IMR-90 (cell line): ENCODE measurements around the gene LAS1L. TPM values are rescaled to one million over a fixed set of nuclear protein-coding genes. Genes with fewer than 3 reads are reported as not detected.

ENCODE experiments used
- ATAC-seq: fragments of 200-7000 bp; cut with Tn5 transposase; 2 replicates; pipeline ENCODE4 v1.9.1; 2020; ENCODE audit warnings: low read depth, mild to moderate bottlenecking, moderate library complexity
- BruUV-seq: library from RNA; stranded (reverse); fragments of 400-500 nt; replicated peaks from 2 replicates; lab custom pipeline; 2021; lab: Mats Ljungman, UMichigan
- CTCF ChIA-PET: fragments of 300-600 bp; formaldehyde crosslinking; extraction: SDS; loops from one replicate; lab custom pipeline; 2021; ENCODE audit warnings: antibody characterized with exemption; lab: Yijun Ruan, JAX
- POLR2A ChIA-PET: fragments of 300-600 bp; sonication (Branson Sonifier 250); formaldehyde crosslinking; loops from one replicate; lab custom pipeline; 2022; ENCODE audit warnings: antibody characterized with exemption; ENCODE audit not compliant: unreplicated experiment; lab: Charles Lee
- DNase-seq: peaks from one replicate; pipeline ENCODE4 v3.0.0; 2013
- H2AFZ ChIP-seq: replicated peaks from 2 replicates; pipeline ENCODE3; 2013; ENCODE audit warnings: low read length, mild to moderate bottlenecking; ENCODE audit not compliant: poor library complexity
- H2AK5ac ChIP-seq: 2 replicates; pipeline ENCODE4 v1.6.1; 2013; ENCODE audit warnings: low read depth, low read length, inconsistent platforms
- H2AK9ac ChIP-seq: replicated peaks from 2 replicates; pipeline ENCODE3; 2013; ENCODE audit warnings: mild to moderate bottlenecking, low read depth, low read length, moderate library complexity; ENCODE audit not compliant: poor library complexity
- H2BK120ac ChIP-seq: 2 replicates; pipeline ENCODE4 v1.6.1; 2013; ENCODE audit warnings: low read depth, low read length, inconsistent platforms
- H2BK15ac ChIP-seq: 3 replicates; pipeline ENCODE4 v1.6.1; 2013; ENCODE audit warnings: low read depth, low read length, inconsistent platforms
- H2BK20ac ChIP-seq: 2 replicates; pipeline ENCODE4 v1.6.1; 2013; ENCODE audit warnings: low read depth, mild to moderate bottlenecking, inconsistent platforms, low read length, moderate library complexity
- H2BK5ac ChIP-seq: 2 replicates; pipeline ENCODE4 v1.6.1; 2013; ENCODE audit warnings: mild to moderate bottlenecking, low read depth, low read length, inconsistent platforms; ENCODE audit not compliant: poor library complexity, severe bottlenecking
- H3K14ac ChIP-seq: replicated peaks from 2 replicates; pipeline ENCODE4 v1.6.1; 2013; ENCODE audit warnings: low read depth, low read length, inconsistent platforms
- H3K18ac ChIP-seq: 2 replicates; pipeline ENCODE4 v1.6.1; 2013; ENCODE audit warnings: low read depth, low read length, control low read depth
- H3K23ac ChIP-seq: 2 replicates; pipeline ENCODE4 v1.6.1; 2013; ENCODE audit warnings: low read depth, low read length, inconsistent platforms
- H3K27ac ChIP-seq: 2 replicates; pipeline ENCODE4 v1.5.1; 2013; ENCODE audit warnings: mild to moderate bottlenecking, control low read depth, low read length; ENCODE audit not compliant: insufficient read depth
- H3K27me3 ChIP-seq: 2 replicates; pipeline ENCODE4 v1.6.1; 2013; ENCODE audit warnings: low read length; ENCODE audit not compliant: control insufficient read depth, insufficient read depth
- H3K36me3 ChIP-seq: 2 replicates; pipeline ENCODE4 v1.6.1; 2013; ENCODE audit warnings: low read length, mixed read lengths; ENCODE audit not compliant: control insufficient read depth, insufficient read depth
- H3K4ac ChIP-seq: 2 replicates; pipeline ENCODE4 v1.6.1; 2013; ENCODE audit warnings: low read depth, low read length, inconsistent platforms
- H3K4me1 ChIP-seq: 2 replicates; pipeline ENCODE4 v1.6.1; 2013; ENCODE audit warnings: low read length, mixed read lengths; ENCODE audit not compliant: control insufficient read depth, insufficient read depth
- H3K4me2 ChIP-seq: 2 replicates; pipeline ENCODE4 v1.6.1; 2013; ENCODE audit warnings: low read depth, mild to moderate bottlenecking, control low read depth, low read length, moderate library complexity
- H3K4me3 ChIP-seq: 2 replicates; pipeline ENCODE4 v1.5.1; 2013; ENCODE audit warnings: low read depth, mild to moderate bottlenecking, control low read depth, low read length, moderate library complexity; ENCODE audit not compliant: insufficient read depth
- H3K56ac ChIP-seq: 2 replicates; pipeline ENCODE4 v1.6.1; 2013; ENCODE audit warnings: low read length, inconsistent platforms; ENCODE audit not compliant: insufficient read depth; ENCODE audit errors: extremely low read depth
- H3K79me1 ChIP-seq, 2 experiments: 2 replicates each; pipeline ENCODE4 v1.6.1; 2013; ENCODE audit warnings: low read length in 2 of 2, inconsistent platforms in 1 of 2, low read depth in 1 of 2
- H3K9ac ChIP-seq: 2 replicates; pipeline ENCODE4 v1.6.1; 2013; ENCODE audit warnings: low read depth, low read length, control low read depth
- H3K9me1 ChIP-seq: 2 replicates; pipeline ENCODE4 v1.6.1; 2013; ENCODE audit warnings: low read length, inconsistent platforms; ENCODE audit not compliant: insufficient read depth
- H3K9me3 ChIP-seq: 2 replicates; pipeline ENCODE4 v1.6.1; 2013; ENCODE audit warnings: low read length; ENCODE audit not compliant: control insufficient read depth, insufficient read depth
- H4K20me1 ChIP-seq: 2 replicates; pipeline ENCODE4 v1.6.1; 2013; ENCODE audit warnings: low read length, inconsistent platforms; ENCODE audit not compliant: insufficient read depth
- H4K5ac ChIP-seq: 2 replicates; pipeline ENCODE4 v1.6.1; 2013; ENCODE audit warnings: mild to moderate bottlenecking, low read depth, low read length, control low read depth
- H4K8ac ChIP-seq, 2 experiments: 2 replicates each; pipeline ENCODE4 v1.6.1; 2013; ENCODE audit warnings: low read depth in 2 of 2, low read length in 2 of 2, control low read depth in 1 of 2, inconsistent platforms in 1 of 2
- H4K91ac ChIP-seq: 2 replicates; pipeline ENCODE4 v1.6.1; 2013; ENCODE audit warnings: low read depth, low read length, inconsistent platforms; ENCODE audit not compliant: insufficient read depth
- NFE2L2 ChIP-seq: fragments of 150-350 bp; IDR thresholded peaks from 2 replicates; pipeline ENCODE4 v1.6.1; 2016; ENCODE audit warnings: low read depth, mild to moderate bottlenecking, low read length
- RFX5 ChIP-seq: IDR thresholded peaks from 2 replicates; pipeline ENCODE4 v1.8.0; 2012; ENCODE audit warnings: low read depth, mild to moderate bottlenecking, low read length, moderate library complexity
- WGBS, 2 experiments: methylation state at CpG; one replicate each; pipeline versions ENCODE4 v1.1.5 to v1.1.7; 2013; ENCODE audit warnings: missing lambda C conversion rate in 2 of 2; ENCODE audit not compliant: insufficient read length in 1 of 2; ENCODE audit errors: extremely low coverage in 2 of 2; 5-methylcytosine and 5-hydroxymethylcytosine counted together
- dilution Hi-C: fragments of 300-500 bp; cut with HindIII; formaldehyde crosslinking; loops from one replicate; pipeline ENCODE4 v1.14.3; 2018; ENCODE audit warnings: low sequenced_read_pairs; ENCODE audit not compliant: unreplicated experiment
- in situ Hi-C: fragments of 300-500 bp; cut with MboI; formaldehyde crosslinking; loops from 3 replicates; pipeline ENCODE4 v1.14.3; 2019; ENCODE audit warnings: low sequenced_read_pairs, inconsistent platforms, mixed read lengths
- intact Hi-C: fragments of 100-400 bp; cut with micrococcal nuclease; formaldehyde crosslinking; loops from 2 replicates; pipeline ENCODE4 v1.10.0; 2022
- polyA plus RNA-seq, 3 experiments: library from polyadenylated mRNA; depleted of rRNA; stranded (reverse); fragments of >200 nt; gene quantifications; 2 replicates each; pipeline ENCODE4 v1.2.3, GENCODE V29; 2012; ENCODE audit warnings: low replicate concordance in 1 of 3
- total RNA-seq: library from RNA; depleted of rRNA; stranded (reverse); fragments of >200 nt; gene quantifications from 2 replicates; pipeline ENCODE4 v1.2.3, GENCODE V29; 2012
- TF ChIP-seq, protein P1 (sequence below): conservative IDR thresholded peaks from 2 replicates; pipeline ENCODE4 v1.5.1; 2012; ENCODE audit warnings: mild to moderate bottlenecking, low read depth, low read length, improper control_type of control experiment
- TF ChIP-seq, protein P2 (sequence below): fragments of 150-350 bp; IDR thresholded peaks from 2 replicates; pipeline ENCODE4 v1.6.1; 2016; ENCODE audit warnings: low read depth, mild to moderate bottlenecking, low read length, moderate library complexity, borderline replicate concordance

Gene LAS1L
- total and polyA plus RNA-seq, 2 of the 4 experiments (the other 2 are of a cell fraction): 22.8 to 29.2 TPM

DNA sequence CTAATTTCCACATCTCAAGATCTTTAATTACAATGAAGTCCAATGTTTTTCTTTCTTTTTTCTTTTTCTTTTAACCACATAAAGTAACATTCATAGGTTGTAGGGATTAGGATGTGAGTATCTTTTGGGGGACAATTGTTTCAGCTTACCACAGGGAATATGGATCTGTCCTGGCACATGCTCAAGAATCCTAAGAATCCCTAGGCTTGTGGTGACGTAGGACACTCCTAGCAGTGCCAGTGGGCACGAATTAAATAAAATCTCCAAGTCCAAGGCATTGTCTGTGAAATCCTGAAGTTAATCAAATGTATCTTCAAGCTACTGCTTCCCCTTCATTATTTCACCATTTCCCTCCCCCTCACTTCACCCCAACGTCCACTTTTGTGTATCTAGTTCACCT, 2.6 kb upstream of the LAS1L start:
- TF ChIP-seq RFX5 (no peak), NFE2L2 (no peak)
- TF ChIP-seq, protein P1, sequence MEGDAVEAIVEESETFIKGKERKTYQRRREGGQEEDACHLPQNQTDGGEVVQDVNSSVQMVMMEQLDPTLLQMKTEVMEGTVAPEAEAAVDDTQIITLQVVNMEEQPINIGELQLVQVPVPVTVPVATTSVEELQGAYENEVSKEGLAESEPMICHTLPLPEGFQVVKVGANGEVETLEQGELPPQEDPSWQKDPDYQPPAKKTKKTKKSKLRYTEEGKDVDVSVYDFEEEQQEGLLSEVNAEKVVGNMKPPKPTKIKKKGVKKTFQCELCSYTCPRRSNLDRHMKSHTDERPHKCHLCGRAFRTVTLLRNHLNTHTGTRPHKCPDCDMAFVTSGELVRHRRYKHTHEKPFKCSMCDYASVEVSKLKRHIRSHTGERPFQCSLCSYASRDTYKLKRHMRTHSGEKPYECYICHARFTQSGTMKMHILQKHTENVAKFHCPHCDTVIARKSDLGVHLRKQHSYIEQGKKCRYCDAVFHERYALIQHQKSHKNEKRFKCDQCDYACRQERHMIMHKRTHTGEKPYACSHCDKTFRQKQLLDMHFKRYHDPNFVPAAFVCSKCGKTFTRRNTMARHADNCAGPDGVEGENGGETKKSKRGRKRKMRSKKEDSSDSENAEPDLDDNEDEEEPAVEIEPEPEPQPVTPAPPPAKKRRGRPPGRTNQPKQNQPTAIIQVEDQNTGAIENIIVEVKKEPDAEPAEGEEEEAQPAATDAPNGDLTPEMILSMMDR: no peak
- TF ChIP-seq, protein P2, sequence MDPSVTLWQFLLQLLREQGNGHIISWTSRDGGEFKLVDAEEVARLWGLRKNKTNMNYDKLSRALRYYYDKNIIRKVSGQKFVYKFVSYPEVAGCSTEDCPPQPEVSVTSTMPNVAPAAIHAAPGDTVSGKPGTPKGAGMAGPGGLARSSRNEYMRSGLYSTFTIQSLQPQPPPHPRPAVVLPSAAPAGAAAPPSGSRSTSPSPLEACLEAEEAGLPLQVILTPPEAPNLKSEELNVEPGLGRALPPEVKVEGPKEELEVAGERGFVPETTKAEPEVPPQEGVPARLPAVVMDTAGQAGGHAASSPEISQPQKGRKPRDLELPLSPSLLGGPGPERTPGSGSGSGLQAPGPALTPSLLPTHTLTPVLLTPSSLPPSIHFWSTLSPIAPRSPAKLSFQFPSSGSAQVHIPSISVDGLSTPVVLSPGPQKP: no peak
- Histone ChIP-seq H2BK120ac (no peak overlapping the region), H4K91ac (no peak overlapping the region), H3K79me1 (peaks cover 0 to 9% of the 10 kb centered on the region in 2 experiments; a peak in 1 of 4 replicates), H3K56ac (no peak overlapping the region), H3K36me3 (no peaks in the 10 kb centered on the region), H3K14ac (no peak overlapping the region), H3K9me3 (no peaks in the 10 kb centered on the region), H2AFZ (no peak overlapping the region), H2BK20ac (no peak overlapping the region), H2AK9ac (no peak overlapping the region), H2BK5ac (no peak overlapping the region), H3K4me1 (peaks cover 3% of the 10 kb centered on the region; the same call in 1 of the 2 replicates), H3K27ac (no peak overlapping the region), H4K20me1 (no peaks in the 10 kb centered on the region), H4K5ac (no peak overlapping the region; the same call in 1 of the 2 replicates), H2AK5ac (no peak overlapping the region), H3K27me3 (peaks cover 2% of the 10 kb centered on the region; the same call in 1 of the 2 replicates), H2BK15ac (no peak overlapping the region), H3K4ac (no peak overlapping the region), H3K18ac (no peak overlapping the region), H3K9ac (no peak overlapping the region), H3K9me1 (peaks cover 3% of the 10 kb centered on the region; the same call in 1 of the 2 replicates), H4K8ac (no peak overlapping the region), H3K23ac (no peak overlapping the region), H3K4me3 (no peak overlapping the region), H3K4me2 (no peak overlapping the region)
- ChIA-PET CTCF (no interaction called here), POLR2A (no interaction called here)
- ATAC-seq: no peak
- WGBS, 2 experiments: no CpG with 5 or more reads among the region's 3 CpGs
- BruUV-seq: no TSS peak
- no peak for DNase-seq
- dilution Hi-C loops: no loop called here
- in situ Hi-C loops: no loop called here
- intact Hi-C loops: no loop called here
